ENCODE measurements around the gene TBL1XR1. TPM values are rescaled to one million over a fixed set of nuclear protein-coding genes. Genes with fewer than 3 reads are reported as not detected.

TBL1XR1 gene
- total and polyA plus RNA-seq, 2 donors (not counting 3 experiments of a cell fraction or from before 2014, with no cell fraction given), result 26.9 to 146 TPM

DNA sequence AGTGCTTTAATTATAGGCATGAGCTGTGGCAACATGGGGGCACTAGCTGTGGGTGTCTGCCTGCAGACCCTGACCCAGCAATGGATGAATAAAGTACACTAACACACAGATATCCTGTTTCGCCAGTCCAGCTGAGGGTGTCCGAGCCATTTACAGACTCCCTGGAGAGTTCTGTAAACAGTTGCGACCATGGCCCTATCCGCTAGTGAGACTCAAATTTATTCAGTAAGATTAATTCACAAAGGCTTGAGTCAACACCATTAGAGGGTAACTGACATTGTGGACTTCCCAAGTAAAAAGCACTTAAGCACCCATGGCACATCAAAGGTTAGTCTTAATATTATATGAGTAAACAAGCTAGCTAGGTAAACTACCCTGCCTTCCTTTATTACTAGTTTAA lies 161.6 kb downstream of the TBL1XR1 start:
- intact Hi-C loops (cut with micrococcal nuclease) (no loop called here), dilution Hi-C loops (cut with MboI; ENCODE audit: extremely low pct_ligation_motif_present, low sequenced_read_pairs) (no loop called here)
- BruUV-seq (replicated peaks), result no TSS peak
- H2AFZ ChIP-seq (ENCODE audit: low read depth, low read length), result no peak overlapping the region
- H3K79me2 ChIP-seq (ENCODE audit: control insufficient read depth, insufficient read depth, low read length), result no peaks in the 10 kb centered on the region
- CTCF ChIA-PET, result interaction anchor here (0.6 to 2.3 kb wide), 2 partner anchors 13 to 16 kb away, joined by 4 to 7 read pairs; no protein-coding TSS in a partner anchor
- no peaks in the 10 kb centered on the region for H4K20me1 ChIP-seq (replicated peaks; ENCODE audit: control insufficient read depth, extremely low read depth, insufficient read depth, low read length)
- DNase-seq (ENCODE audit: low read depth, low spot score) (no peak), FAIRE-seq (no peak)
- H3K36me3 ChIP-seq (ENCODE audit: control insufficient read depth in 2 of 2, extremely low read depth in 1 of 2, insufficient read depth in 2 of 2, low read length in 2 of 2), result peaks cover 6 to 14% of the 10 kb centered on the region in 2 experiments
- no peak overlapping the region for H3K4me2 ChIP-seq (ENCODE audit: insufficient read depth, low read length)
- H3K9me1 ChIP-seq (replicated peaks; ENCODE audit: control insufficient read depth, extremely low read depth, insufficient read depth, low read length), result no peaks in the 10 kb centered on the region
- no peaks in the 10 kb centered on the region for H3K4me1 ChIP-seq (ENCODE audit: control insufficient read depth, extremely low read depth, insufficient read depth, low read length)
- H3K4me3 ChIP-seq (replicated peaks in 1 of 3; ENCODE audit: insufficient read depth in 1 of 3, low read depth in 1 of 3, low read length in 3 of 3), result no peak overlapping the region
- no peaks in the 10 kb centered on the region for H3K9me3 ChIP-seq (replicated peaks; ENCODE audit: control insufficient read depth, insufficient read depth, low read length)
- POLR2A ChIA-PET, result no interaction called here
- no peaks in the 10 kb centered on the region for H3K27me3 ChIP-seq (ENCODE audit: control insufficient read depth in 2 of 2, insufficient read depth in 2 of 2, low read length in 2 of 2)
- TF ChIP-seq EZH2 (IDR thresholded peaks at IDR 0.05; ENCODE audit: borderline replicate concordance, low read depth, low read length, severe bottlenecking), result no peak
- no peak for TF ChIP-seq POLR2AphosphoS5 (IDR thresholded peaks at IDR 0.05; ENCODE audit: insufficient read depth, low read depth, low read length)
- TF ChIP-seq POLR2A (IDR thresholded peaks at IDR 0.05; ENCODE audit: low read depth, low read length), result no peak
- no peak for TF ChIP-seq GATA2 (IDR thresholded peaks at IDR 0.05; ENCODE audit: insufficient read depth, insufficient read length, low read depth, low read length)
- TF ChIP-seq, protein P1, sequence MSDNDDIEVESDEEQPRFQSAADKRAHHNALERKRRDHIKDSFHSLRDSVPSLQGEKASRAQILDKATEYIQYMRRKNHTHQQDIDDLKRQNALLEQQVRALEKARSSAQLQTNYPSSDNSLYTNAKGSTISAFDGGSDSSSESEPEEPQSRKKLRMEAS (IDR thresholded peaks at IDR 0.05; ENCODE audit: insufficient read depth, insufficient read length), result no peak
- no peak for TF ChIP-seq FOS (IDR thresholded peaks at IDR 0.05; ENCODE audit: borderline replicate concordance, insufficient read depth, low read length)
- TF ChIP-seq, protein P2, sequence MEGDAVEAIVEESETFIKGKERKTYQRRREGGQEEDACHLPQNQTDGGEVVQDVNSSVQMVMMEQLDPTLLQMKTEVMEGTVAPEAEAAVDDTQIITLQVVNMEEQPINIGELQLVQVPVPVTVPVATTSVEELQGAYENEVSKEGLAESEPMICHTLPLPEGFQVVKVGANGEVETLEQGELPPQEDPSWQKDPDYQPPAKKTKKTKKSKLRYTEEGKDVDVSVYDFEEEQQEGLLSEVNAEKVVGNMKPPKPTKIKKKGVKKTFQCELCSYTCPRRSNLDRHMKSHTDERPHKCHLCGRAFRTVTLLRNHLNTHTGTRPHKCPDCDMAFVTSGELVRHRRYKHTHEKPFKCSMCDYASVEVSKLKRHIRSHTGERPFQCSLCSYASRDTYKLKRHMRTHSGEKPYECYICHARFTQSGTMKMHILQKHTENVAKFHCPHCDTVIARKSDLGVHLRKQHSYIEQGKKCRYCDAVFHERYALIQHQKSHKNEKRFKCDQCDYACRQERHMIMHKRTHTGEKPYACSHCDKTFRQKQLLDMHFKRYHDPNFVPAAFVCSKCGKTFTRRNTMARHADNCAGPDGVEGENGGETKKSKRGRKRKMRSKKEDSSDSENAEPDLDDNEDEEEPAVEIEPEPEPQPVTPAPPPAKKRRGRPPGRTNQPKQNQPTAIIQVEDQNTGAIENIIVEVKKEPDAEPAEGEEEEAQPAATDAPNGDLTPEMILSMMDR (IDR thresholded peaks at IDR 0.05; ENCODE audit: extremely low read depth in 1 of 2, insufficient read depth in 1 of 2, low read depth in 1 of 2, low read length in 2 of 2), result no peak
- no peak for TF ChIP-seq JUN (IDR thresholded peaks at IDR 0.05; ENCODE audit: borderline replicate concordance, insufficient read depth, insufficient read length, low read depth)
- no peak for TF ChIP-seq MYC (IDR thresholded peaks at IDR 0.05; ENCODE audit: low read depth, low read length)
- no peak overlapping the region for H3K27ac ChIP-seq (ENCODE audit: insufficient read depth, low read depth, low read length)
- H3K9ac ChIP-seq (replicated peaks; ENCODE audit: extremely low read depth, insufficient read depth, low read length), result no peak overlapping the region

Data from endothelial cell of umbilical vein (primary cell).